ENCODE measurements around the gene SNED1.

SNED1 gene

DNA sequence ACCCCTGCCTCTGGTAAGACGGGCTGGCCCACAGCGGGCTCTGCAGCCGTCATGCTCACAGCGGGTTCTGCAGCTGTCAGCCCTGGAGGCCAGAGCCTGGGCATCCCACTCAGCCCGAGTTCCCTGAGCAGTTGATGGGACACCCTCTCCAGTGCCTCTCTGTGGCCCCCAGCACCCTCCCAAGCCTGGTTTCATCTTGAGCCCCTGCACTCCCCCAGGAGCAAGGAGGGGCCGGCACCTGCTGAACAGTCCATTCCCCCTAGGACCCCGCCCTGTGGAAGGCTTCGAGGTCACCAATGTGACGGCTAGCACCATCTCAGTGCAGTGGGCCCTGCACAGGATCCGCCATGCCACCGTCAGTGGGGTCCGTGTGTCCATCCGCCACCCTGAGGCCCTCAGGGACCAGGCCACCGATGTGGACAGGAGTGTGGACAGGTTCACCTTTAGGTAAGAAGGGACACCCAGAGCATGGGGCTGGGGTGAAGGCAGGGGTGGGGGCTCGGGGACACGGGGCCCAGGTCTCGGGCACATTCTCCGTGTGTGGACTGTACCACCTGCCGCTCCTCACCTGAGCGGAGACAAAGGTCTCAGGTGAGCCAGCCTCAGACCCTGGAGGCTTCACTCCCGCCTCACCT lies 69.2 kb downstream of the SNED1 start:
- DNase-seq (ENCODE audit: low read depth in 2 of 2), result no peak

DNA sequence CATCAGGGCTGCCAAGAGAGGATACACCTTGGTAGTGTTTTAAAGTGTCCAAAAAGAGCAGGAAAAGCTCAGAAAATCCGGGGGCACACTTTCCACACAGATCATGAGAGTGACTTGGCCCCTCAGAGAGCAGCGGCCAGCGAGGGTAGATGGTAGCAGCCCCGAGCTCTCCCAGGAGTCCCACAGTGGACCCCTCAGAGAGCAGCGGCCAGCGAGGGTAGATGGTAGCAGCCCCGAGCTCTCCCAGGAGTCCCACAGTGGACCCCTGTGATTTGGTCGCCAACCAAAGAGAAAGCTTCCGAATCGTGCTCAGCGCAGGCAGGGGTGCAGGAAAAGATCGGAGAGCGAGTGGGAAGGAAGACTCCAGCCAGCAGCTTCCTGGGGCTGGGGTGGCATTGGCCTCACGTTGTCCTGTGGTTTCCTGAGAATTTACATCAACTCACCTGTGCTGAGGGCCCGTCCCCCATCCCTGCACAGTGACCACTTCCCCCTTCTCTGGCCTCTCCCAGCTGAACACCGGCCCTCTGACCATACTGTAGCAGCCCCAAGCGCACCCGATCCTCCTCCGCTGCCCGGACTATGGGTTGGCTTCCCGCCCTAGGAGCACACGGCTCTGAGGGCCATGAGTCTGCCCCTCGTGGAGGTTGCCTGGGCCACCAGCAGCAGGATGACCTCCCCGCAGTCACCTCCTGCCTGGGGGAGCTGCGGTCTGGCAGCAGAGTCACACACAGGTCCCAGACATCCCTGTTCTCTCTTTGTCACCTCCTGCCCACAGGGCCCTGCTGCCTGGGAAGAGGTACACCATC lies 69.9 kb downstream of the SNED1 start:
- DNase-seq (ENCODE audit: low read depth in 2 of 2), result no peak

DNA sequence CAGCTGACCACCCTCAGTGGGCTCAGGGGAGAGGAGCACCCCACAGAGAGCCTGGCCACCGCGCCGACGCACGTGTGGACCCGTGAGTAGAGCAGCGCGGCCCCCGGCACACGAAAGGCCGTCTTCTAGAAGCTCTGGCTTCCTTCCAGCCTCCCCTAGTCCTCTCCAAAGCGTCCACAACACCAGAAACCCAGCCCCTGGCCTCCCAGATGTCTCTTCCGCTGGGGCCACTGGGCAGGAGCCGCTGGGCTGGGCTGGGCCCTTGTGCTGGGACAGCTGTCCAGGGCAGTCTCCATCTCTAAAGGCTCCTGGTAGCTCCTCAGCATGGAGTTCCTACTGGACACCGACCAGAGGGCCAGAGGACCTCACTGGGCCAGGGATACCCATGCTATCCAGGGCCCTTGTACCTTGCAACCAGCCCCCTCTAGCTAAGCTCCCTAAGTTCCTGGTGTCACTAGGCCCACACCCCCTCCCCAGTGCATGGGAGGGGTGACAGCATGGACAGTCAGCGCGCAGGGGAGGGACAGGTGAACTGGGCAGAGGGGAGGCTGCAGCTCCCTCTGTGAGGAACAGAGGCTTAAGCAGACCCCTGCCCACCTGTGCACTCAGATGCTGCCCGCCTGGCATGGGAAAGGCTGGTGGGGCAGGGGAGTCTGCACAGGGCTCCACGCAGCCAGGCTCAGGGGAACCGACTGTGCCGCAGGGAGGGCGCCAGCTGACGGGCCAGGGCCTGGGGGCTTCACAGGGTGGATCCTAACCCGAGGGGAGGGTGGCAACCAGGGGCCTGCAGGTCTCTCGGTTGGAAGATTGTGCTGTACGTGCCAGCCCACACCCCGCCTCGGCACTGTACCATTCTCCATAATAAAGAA lies 70.8 kb downstream of the SNED1 start:
- DNase-seq (ENCODE audit: low read depth in 2 of 2), result no peak

DNA sequence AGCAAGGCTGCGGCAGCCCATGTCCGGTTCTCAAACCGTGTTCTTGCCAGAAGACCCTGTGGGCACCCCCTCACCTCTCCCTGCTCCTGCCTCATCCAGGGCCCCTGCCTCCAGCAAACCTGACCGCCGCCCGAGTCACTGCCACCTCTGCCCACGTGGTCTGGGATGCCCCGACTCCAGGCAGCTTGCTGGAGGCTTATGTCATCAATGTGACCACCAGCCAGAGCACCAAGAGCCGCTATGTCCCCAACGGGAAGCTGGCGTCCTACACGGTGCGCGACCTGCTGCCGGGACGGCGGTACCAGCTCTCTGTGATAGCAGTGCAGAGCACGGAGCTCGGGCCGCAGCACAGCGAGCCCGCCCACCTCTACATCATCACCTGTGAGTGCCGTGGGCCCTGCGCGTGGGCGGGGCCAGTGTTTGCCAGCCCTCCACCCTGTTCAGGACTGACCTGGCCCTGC lies 71.4 kb downstream of the SNED1 start:
- DNase-seq (ENCODE audit: low read depth in 2 of 2), result no peak

DNA sequence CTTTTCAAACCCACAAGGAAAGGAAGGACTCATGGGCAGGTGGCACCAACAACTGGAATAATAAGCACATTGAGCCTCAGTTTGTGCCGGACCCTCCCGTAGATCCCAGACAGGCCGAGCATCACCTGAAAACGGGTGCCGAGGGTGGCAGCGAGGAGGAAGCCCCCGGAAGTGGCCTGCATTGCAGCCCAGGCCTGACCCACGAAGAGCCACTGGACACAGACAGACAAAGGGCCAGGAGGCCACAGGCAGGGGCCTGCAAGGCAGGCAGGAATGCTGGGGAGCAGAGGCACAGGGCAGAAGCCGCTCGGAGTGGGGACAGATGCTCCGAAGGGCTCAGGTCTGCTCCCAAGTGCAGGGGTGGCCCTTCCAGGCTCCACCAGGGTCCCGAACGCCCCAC lies 71.9 kb downstream of the SNED1 start:
- no peak for DNase-seq (ENCODE audit: low read depth in 2 of 2)

DNA sequence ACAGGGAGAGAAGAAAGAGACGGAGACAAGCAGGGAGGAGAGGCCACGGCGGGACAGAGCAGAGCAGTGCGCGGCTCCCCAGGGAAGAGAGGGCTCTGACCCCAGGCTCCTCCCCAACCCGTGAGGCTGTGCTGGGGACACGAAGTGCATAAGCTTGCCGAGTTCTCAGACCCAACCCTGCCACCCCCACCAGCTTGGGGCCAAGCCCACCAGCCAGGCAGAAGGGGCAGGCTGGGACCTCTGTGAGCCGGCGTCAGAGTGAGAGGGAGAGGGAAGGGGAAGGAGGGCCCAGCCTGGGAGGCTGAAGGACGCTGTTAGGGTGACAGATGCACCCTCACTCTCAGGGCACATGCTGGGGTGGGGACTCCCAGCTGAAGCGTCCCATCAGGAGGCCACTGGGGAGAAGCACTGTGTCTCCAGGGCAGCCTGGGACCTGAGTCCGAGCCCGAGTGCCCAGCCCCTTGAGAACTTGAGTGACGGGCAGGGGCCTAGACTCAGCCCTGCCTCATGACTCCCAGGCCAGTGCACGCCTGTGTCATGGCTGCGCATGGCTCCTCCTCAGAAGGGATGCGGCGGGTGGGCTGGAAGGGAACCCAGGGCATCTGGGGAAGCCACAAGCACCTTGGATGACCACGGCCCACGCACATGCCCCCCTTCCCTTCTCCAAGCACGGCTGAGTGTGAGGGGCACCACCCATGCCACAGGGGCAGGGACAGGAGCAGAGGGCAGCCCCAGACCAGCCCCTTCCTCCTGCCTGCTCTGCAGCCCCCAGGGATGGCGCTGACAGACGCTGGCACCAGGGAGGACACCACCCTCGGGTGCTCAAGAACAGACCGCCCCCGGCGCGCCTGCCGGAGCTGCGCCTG lies 72.6 kb downstream of the SNED1 start:
- DNase-seq (ENCODE audit: low read depth in 2 of 2), result no peak

DNA sequence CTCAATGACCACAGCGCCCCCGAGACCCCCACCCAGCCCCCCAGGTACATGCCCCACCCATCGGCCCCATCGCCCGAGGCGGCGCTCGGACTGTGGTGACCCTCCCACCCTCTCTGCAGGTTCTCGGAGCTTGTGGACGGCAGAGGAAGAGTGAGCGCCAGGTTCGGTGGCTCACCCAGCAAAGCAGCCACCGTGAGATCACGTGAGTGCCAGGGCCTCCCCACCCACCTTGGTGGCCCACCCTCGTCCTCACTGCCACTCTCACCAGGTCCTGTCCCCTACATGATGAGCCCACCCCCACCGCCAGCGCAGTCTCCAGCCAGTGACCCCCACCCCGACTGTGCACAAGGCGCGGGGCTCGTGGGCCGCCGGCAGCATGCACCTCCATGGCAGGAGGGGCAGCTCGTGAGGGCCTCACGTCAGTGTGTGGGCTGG lies 73.3 kb downstream of the SNED1 start:
- DNase-seq (ENCODE audit: low read depth in 2 of 2), result no peak

DNA sequence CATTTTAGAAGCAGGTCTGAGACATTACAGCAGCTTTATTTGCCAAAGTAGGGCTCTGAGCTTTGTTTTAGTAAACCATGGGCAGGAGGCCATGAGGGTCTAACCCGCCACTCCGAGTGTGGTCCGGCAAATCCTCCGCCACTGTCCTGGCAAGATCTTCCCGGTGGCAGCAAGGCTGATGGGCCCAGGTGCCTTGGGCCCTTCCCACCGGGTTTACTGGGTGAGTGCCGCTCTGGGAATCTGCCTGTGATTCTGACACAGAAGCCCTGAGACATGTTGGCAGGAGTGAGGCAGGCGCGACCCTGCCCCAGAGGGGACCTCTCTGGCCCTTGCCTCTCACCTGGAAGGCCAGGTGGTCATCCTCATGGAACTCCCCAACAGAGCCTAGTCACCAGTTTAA lies 73.7 kb downstream of the SNED1 start:
- no peak for DNase-seq (ENCODE audit: low read depth in 2 of 2)

GRCh38 chr2:241072553-241073165 lies 74.2 kb downstream of the SNED1 start:
- no peak for DNase-seq (ENCODE audit: low read depth in 2 of 2)

- DNase-seq (ENCODE audit: low read depth in 2 of 2), result no peak
These were observed 75.0 kb downstream of the SNED1 start for GRCh38 chr2:241073166-241074064.

- no peak for DNase-seq (ENCODE audit: low read depth in 2 of 2)
These were observed 75.8 kb downstream of the SNED1 start for GRCh38 chr2:241074065-241074818.

GRCh38 chr2:241074901-241075540 lies 76.6 kb downstream of the SNED1 start:
- no peak for DNase-seq (ENCODE audit: low read depth in 2 of 2)

GRCh38 chr2:241080405-241081189 lies 82.2 kb downstream of the SNED1 start:
- no peak for DNase-seq (ENCODE audit: low read depth in 2 of 2)

DNA sequence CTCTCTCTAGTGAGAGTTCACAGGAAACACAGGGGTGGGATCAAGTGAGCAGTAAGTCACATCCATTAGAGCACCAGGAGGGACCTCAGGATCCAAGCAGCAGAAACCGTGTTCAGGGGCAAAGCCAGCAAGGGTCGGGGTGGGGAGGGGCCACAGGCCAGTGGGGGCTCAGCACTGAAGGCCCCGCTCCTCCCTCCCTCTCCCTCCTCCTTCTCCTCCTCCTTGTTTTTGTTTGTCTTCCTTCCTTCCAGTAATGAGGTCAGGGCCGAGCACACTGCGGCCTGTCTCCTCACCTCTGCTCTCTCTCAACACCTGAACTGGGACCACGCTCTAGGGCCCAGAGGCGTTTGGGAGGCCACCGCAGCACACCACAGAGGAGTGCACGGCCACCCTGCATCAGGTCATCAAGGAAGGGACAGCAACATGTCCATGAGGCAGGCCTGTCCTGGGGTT lies 82.8 kb downstream of the SNED1 start:
- DNase-seq (ENCODE audit: low read depth in 2 of 2), result no peak

GRCh38 chr2:241081643-241082340 lies 83.4 kb downstream of the SNED1 start:
- no peak for DNase-seq (ENCODE audit: low read depth in 2 of 2)

DNA sequence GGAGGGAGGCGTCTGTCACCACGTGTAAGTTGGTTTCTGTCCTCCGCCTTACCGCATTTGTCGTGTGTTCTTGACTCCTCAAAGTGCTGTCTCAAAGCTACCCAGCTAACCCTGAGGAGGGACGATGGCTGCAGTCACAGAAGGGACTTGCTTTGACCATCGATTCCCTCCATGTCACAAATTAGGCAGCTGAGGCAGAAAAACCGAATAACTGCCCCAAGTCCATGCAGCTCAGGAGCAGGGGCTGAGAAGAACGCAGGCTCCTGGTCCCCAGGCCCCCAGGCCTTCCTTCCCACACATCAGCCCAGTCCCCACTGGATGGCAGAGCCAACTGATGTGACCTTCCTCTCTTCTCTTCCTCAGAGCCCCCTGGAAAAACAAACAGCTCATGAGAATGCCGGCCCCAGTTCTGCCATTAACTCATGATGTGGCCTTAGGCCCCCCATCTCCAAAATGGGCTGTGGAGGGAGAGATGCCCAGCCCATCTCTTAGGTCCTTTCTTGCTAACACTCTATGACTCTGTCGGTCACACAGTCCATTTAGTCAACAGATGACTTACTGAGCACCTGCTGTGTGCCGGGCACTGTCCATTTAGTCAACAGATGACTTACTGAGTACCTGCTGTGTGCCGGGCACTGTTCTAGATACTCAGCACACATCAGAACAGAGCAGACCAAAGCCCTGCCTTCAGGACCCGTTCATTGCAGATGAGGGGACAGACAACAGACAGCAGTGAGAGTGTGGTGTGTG lies 84.1 kb downstream of the SNED1 start:
- no peak for DNase-seq (ENCODE audit: low read depth in 2 of 2)

DNA sequence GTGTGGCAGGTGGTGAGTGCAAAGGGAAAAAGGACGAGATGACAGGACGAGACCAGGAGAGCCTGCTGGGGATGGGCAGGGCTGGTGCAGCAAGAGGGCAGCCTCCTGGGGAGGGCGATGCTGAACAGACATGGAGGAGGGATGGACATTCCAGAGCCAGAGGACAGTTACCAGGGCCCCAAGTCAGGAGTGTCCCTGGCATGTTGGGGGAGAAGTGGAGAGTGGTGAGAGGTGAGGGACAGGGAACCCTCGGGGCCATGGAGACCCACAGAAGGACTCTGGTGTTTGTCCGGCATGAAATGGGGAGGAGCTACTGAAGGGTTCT lies 84.6 kb downstream of the SNED1 start:
- no peak for DNase-seq (ENCODE audit: low read depth in 2 of 2)
